Measurements from ENCODE around the gene PRAC2.

Gene PRAC2

GRCh38 chr17:48724251-48725003 lies 1.4 kb downstream of the PRAC2 start:
- Histone ChIP-seq H3K27ac (ENCODE audit: low read length, poor library complexity, severe bottlenecking) (no peak overlapping the region), H2BK15ac (ENCODE audit: low read depth, poor library complexity, severe bottlenecking) (peak overlapping the region; percentile 57), H3K4me1 (ENCODE audit: control insufficient read depth, insufficient read depth, low read depth, low read length) (peaks cover 24% of the 10 kb centered on the region), H3K18ac (ENCODE audit: low read depth in 1 of 2, low read length in 2 of 2) (no peak overlapping the region), H3K4me2 (ENCODE audit: low read length, poor library complexity, severe bottlenecking) (no peak overlapping the region), H3K9me3 (ENCODE audit: control insufficient read depth, low read length) (no peaks in the 10 kb centered on the region), H2BK5ac (ENCODE audit: low read depth, low read length, poor library complexity, severe bottlenecking) (no peak overlapping the region), H3K36me3 (ENCODE audit: control insufficient read depth in 1 of 2, insufficient read depth in 2 of 2, low read depth in 1 of 2, low read length in 2 of 2) (peaks cover 0 to 3% of the 10 kb centered on the region in 2 experiments), H3K79me1 (replicated peaks; ENCODE audit: low read length, poor library complexity, severe bottlenecking) (no peaks in the 10 kb centered on the region), H2AFZ (ENCODE audit: low read depth, low read length) (no peak overlapping the region), H3K4ac (ENCODE audit: low read depth in 1 of 2, low read length in 2 of 2) (no peak overlapping the region), H3K9ac (ENCODE audit: low read length) (peak overlapping the region; percentile 41), H2AK5ac (ENCODE audit: low read length, severe bottlenecking) (no peak overlapping the region), H2BK12ac (ENCODE audit: low read length in 2 of 2) (no peak overlapping the region), H4K91ac (ENCODE audit: low read length) (peak overlapping the region; percentile 53), H3K4me3 (ENCODE audit: insufficient read depth in 1 of 2, low read depth in 1 of 2, low read length in 2 of 2) (peak overlapping the region in 1 of 2 experiments; percentile 68), H3K27me3 (ENCODE audit: control insufficient read depth in 1 of 2, insufficient read depth in 1 of 2, low read length in 2 of 2) (peaks cover 99 to 100% of the 10 kb centered on the region in 2 experiments), H2BK120ac (ENCODE audit: low read depth, low read length) (no peak overlapping the region), H4K8ac (ENCODE audit: low read length) (no peak overlapping the region), H3K23ac (ENCODE audit: low read length in 2 of 2) (no peak overlapping the region), H3K14ac (ENCODE audit: low read length in 2 of 2) (no peak overlapping the region)
- 16% methylated on average over 24 of the region's 32 CpGs for WGBS
- peak; percentile 83 for DNase-seq

- no peak overlapping the region for H3K27ac ChIP-seq (ENCODE audit: low read length, poor library complexity, severe bottlenecking)
- peak overlapping the region; percentile 53 for H4K91ac ChIP-seq (ENCODE audit: low read length)
- no peak overlapping the region for H4K8ac ChIP-seq (ENCODE audit: low read length)
- H3K36me3 ChIP-seq (ENCODE audit: control insufficient read depth in 1 of 2, insufficient read depth in 2 of 2, low read depth in 1 of 2, low read length in 2 of 2) = peaks cover 0 to 3% of the 10 kb centered on the region in 2 experiments
- no peak overlapping the region for H2BK5ac ChIP-seq (ENCODE audit: low read depth, low read length, poor library complexity, severe bottlenecking)
- H3K9ac ChIP-seq (ENCODE audit: low read length) = peak overlapping the region; percentile 41
- H2AK5ac ChIP-seq (ENCODE audit: low read length, severe bottlenecking) = no peak overlapping the region
- H3K9me3 ChIP-seq (ENCODE audit: control insufficient read depth, low read length) = no peaks in the 10 kb centered on the region
- peaks cover 99 to 100% of the 10 kb centered on the region in 2 experiments for H3K27me3 ChIP-seq (ENCODE audit: control insufficient read depth in 1 of 2, insufficient read depth in 1 of 2, low read length in 2 of 2)
- no peak overlapping the region for H2BK120ac ChIP-seq (ENCODE audit: low read depth, low read length)
- H2BK12ac ChIP-seq (ENCODE audit: low read length in 2 of 2) = no peak overlapping the region
- no peak overlapping the region for H3K18ac ChIP-seq (ENCODE audit: low read depth in 1 of 2, low read length in 2 of 2)
- no peak overlapping the region for H3K14ac ChIP-seq (ENCODE audit: low read length in 2 of 2)
- H3K4me2 ChIP-seq (ENCODE audit: low read length, poor library complexity, severe bottlenecking) = no peak overlapping the region
- 10% methylated on average over 16 of the region's 16 CpGs for WGBS
- H2BK15ac ChIP-seq (ENCODE audit: low read depth, poor library complexity, severe bottlenecking) = peak overlapping the region; percentile 57
- peak overlapping the region in 1 of 2 experiments; percentile 68 for H3K4me3 ChIP-seq (ENCODE audit: insufficient read depth in 1 of 2, low read depth in 1 of 2, low read length in 2 of 2)
- DNase-seq = peak; percentile 19
- H3K79me1 ChIP-seq (replicated peaks; ENCODE audit: low read length, poor library complexity, severe bottlenecking) = no peaks in the 10 kb centered on the region
- no peak overlapping the region for H2AFZ ChIP-seq (ENCODE audit: low read depth, low read length)
- no peak overlapping the region for H3K4ac ChIP-seq (ENCODE audit: low read depth in 1 of 2, low read length in 2 of 2)
- H3K4me1 ChIP-seq (ENCODE audit: control insufficient read depth, insufficient read depth, low read depth, low read length) = peaks cover 19% of the 10 kb centered on the region
- H3K23ac ChIP-seq (ENCODE audit: low read length in 2 of 2) = no peak overlapping the region
These were observed 2.0 kb downstream of the PRAC2 start for GRCh38 chr17:48725004-48725287.

- DNase-seq = peak; percentile 7
- H2AFZ ChIP-seq (ENCODE audit: low read depth, low read length) = no peak overlapping the region
- H2BK12ac ChIP-seq (ENCODE audit: low read length in 2 of 2) = no peak overlapping the region
- no peak overlapping the region for H2BK5ac ChIP-seq (ENCODE audit: low read depth, low read length, poor library complexity, severe bottlenecking)
- no peaks in the 10 kb centered on the region for H3K9me3 ChIP-seq (ENCODE audit: control insufficient read depth, low read length)
- H3K4ac ChIP-seq (ENCODE audit: low read depth in 1 of 2, low read length in 2 of 2) = no peak overlapping the region
- no peak overlapping the region for H4K91ac ChIP-seq (ENCODE audit: low read length)
- H3K79me1 ChIP-seq (replicated peaks; ENCODE audit: low read length, poor library complexity, severe bottlenecking) = no peaks in the 10 kb centered on the region
- peaks cover 17% of the 10 kb centered on the region for H3K4me1 ChIP-seq (ENCODE audit: control insufficient read depth, insufficient read depth, low read depth, low read length)
- no peak overlapping the region for H3K27ac ChIP-seq (ENCODE audit: low read length, poor library complexity, severe bottlenecking)
- H3K4me3 ChIP-seq (ENCODE audit: insufficient read depth in 1 of 2, low read depth in 1 of 2, low read length in 2 of 2) = peak overlapping the region; percentile 21 to 68
- peak overlapping the region in 1 of 2 experiments; percentile 20 for H3K23ac ChIP-seq (ENCODE audit: low read length in 2 of 2)
- H3K18ac ChIP-seq (ENCODE audit: low read depth in 1 of 2, low read length in 2 of 2) = no peak overlapping the region
- no peak overlapping the region for H3K4me2 ChIP-seq (ENCODE audit: low read length, poor library complexity, severe bottlenecking)
- H3K27me3 ChIP-seq (ENCODE audit: control insufficient read depth in 1 of 2, insufficient read depth in 1 of 2, low read length in 2 of 2) = peaks cover 99 to 100% of the 10 kb centered on the region in 2 experiments
- no peak overlapping the region for H3K14ac ChIP-seq (ENCODE audit: low read length in 2 of 2)
- H2BK120ac ChIP-seq (ENCODE audit: low read depth, low read length) = no peak overlapping the region
- peak overlapping the region; percentile 41 for H3K9ac ChIP-seq (ENCODE audit: low read length)
- peaks cover 0 to 3% of the 10 kb centered on the region in 2 experiments for H3K36me3 ChIP-seq (ENCODE audit: control insufficient read depth in 1 of 2, insufficient read depth in 2 of 2, low read depth in 1 of 2, low read length in 2 of 2)
- no peak overlapping the region for H2BK15ac ChIP-seq (ENCODE audit: low read depth, poor library complexity, severe bottlenecking)
- H2AK5ac ChIP-seq (ENCODE audit: low read length, severe bottlenecking) = no peak overlapping the region
- no peak overlapping the region for H4K8ac ChIP-seq (ENCODE audit: low read length)
- 20% methylated on average over 37 of the region's 38 CpGs for whole genome bisulfite sequencing
These were observed 2.5 kb downstream of the PRAC2 start for GRCh38 chr17:48725288-48726064.

Measured in mesenchymal stem cell (in vitro differentiated cells and primary cell).